ENCODE measurements around the gene NOTCH1.

DNA sequence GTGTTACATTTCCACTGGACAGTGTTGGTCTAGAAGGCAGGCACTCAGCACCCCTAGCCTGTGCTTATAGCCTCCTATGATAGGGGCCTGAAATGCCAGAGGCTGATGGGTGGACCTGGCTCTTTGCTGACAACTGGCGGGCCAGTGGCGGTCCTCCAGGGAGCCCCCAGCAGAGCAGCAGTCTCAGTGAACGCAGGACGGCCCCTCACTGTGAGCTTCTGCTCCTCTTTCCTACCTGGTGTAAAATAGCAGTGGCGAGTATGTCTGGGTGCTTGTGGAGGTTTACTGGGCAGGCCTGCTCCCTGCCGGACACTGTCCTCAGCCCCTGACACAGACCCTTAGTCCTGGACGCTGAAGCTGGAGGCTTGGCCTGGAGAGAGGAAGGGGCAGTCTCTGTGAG lies 59.7 kb downstream of the NOTCH1 start:
- TF ChIP-seq POLR2AphosphoS5 (IDR thresholded peaks at IDR 0.05), result no peak
- TF ChIP-seq CTCF (IDR thresholded peaks at IDR 0.05), result no peak
- no peak for TF ChIP-seq EP300 (IDR thresholded peaks at IDR 0.05)
- TF ChIP-seq POLR2A (IDR thresholded peaks at IDR 0.05), result no peak
